NCI-H1436 treated with DMSO at 0.1 percent for 48 hours (cell line): ENCODE measurements around the gene SLC45A1.

ENCODE experiments used
- DNase-seq: peaks from one replicate; lab custom pipeline; 2025; lab: John Stamatoyannopoulos, UW

SLC45A1 gene

GRCh38 chr1:8352886-8353785, 35.2 kb downstream of the SLC45A1 start:
- DNase-seq, result no peak

GRCh38 chr1:8354038-8354437, 36.1 kb downstream of the SLC45A1 start:
- DNase-seq, result no peak

- DNase-seq, result no peak
Measured at GRCh38 chr1:8355439-8356255, 37.7 kb downstream of the SLC45A1 start.

GRCh38 chr1:8356256-8357209, 38.6 kb downstream of the SLC45A1 start:
- no peak for DNase-seq

GRCh38 chr1:8357329-8358101, 39.6 kb downstream of the SLC45A1 start:
- no peak for DNase-seq

GRCh38 chr1:8358241-8358896, 40.5 kb downstream of the SLC45A1 start:
- DNase-seq, result no peak

- DNase-seq, result no peak
Measured at GRCh38 chr1:8358897-8359616, 41.1 kb downstream of the SLC45A1 start.

GRCh38 chr1:8359617-8360481, 41.9 kb downstream of the SLC45A1 start:
- DNase-seq, result no peak

GRCh38 chr1:8360493-8361197, 42.7 kb downstream of the SLC45A1 start:
- no peak for DNase-seq

GRCh38 chr1:8361198-8361849, 43.4 kb downstream of the SLC45A1 start:
- no peak for DNase-seq

- no peak for DNase-seq
Measured at GRCh38 chr1:8362701-8363101, 44.8 kb downstream of the SLC45A1 start.

- no peak for DNase-seq
Measured at GRCh38 chr1:8363186-8363766, 45.4 kb downstream of the SLC45A1 start.

- DNase-seq, result no peak
Measured at GRCh38 chr1:8363767-8364301, 45.9 kb downstream of the SLC45A1 start.

GRCh38 chr1:8364528-8365442, 46.9 kb downstream of the SLC45A1 start:
- no peak for DNase-seq

GRCh38 chr1:8365661-8366362, 47.9 kb downstream of the SLC45A1 start:
- no peak for DNase-seq
